ENCODE results near the gene SPATA19.
"Not testable (repeated sequence)": the region's sequence is repeated elsewhere in the genome, so short reads cannot be mapped to it uniquely, and the experiment has no call there.

The SPATA19 gene

GRCh38 chr11:133845413-133845812 lies at the start of gene SPATA19:
SPATA19 (minus strand) TSS chr11:133845513; CDS start chr11:133845446, 67 bp downstream.
- DNase-seq, result no peak

GRCh38 chr11:133895061-133895479 lies 49.8 kb upstream of the SPATA19 start:
- no peak for DNase-seq

GRCh38 chr11:133893381-133893780 lies 48.1 kb upstream of the SPATA19 start:
- DNase-seq, result no peak

- no peak for DNase-seq
These were observed 47.5 kb upstream of the SPATA19 start for GRCh38 chr11:133892584-133893380.

GRCh38 chr11:133892126-133892525 lies 46.8 kb upstream of the SPATA19 start:
- DNase-seq, result no peak

- DNase-seq, result no peak
These were observed 44.6 kb upstream of the SPATA19 start for GRCh38 chr11:133889893-133890292.

- no peak for DNase-seq
These were observed 43.9 kb upstream of the SPATA19 start for GRCh38 chr11:133889188-133889587.

GRCh38 chr11:133887692-133888332 lies 42.5 kb upstream of the SPATA19 start:
- no peak for DNase-seq

- DNase-seq, result no peak
These were observed 40.7 kb upstream of the SPATA19 start for GRCh38 chr11:133886029-133886428.

- DNase-seq, result no peak
These were observed 26.8 kb upstream of the SPATA19 start for GRCh38 chr11:133872160-133872559.

- no peak for DNase-seq
These were observed 22.1 kb upstream of the SPATA19 start for GRCh38 chr11:133867456-133867855.

- no peak for DNase-seq
These were observed 20.2 kb upstream of the SPATA19 start for GRCh38 chr11:133865466-133865865.

GRCh38 chr11:133864756-133865155 lies 19.4 kb upstream of the SPATA19 start:
- no peak for DNase-seq

GRCh38 chr11:133860151-133860550 lies 14.8 kb upstream of the SPATA19 start:
- no peak for DNase-seq

- not testable (repeated sequence) for DNase-seq
These were observed 9.1 kb upstream of the SPATA19 start for GRCh38 chr11:133854330-133854960.

- no peak for DNase-seq
These were observed 1.1 kb downstream of the SPATA19 start for GRCh38 chr11:133844217-133844616.

GRCh38 chr11:133843454-133843987 lies 1.8 kb downstream of the SPATA19 start:
- no peak for DNase-seq

GRCh38 chr11:133842730-133843129 lies 2.6 kb downstream of the SPATA19 start:
- DNase-seq, result no peak

- DNase-seq, result no peak
These were observed 3.3 kb downstream of the SPATA19 start for GRCh38 chr11:133842053-133842452.

GRCh38 chr11:133841279-133842043 lies 3.9 kb downstream of the SPATA19 start:
- DNase-seq, result no peak

GRCh38 chr11:133840479-133840941 lies 4.8 kb downstream of the SPATA19 start:
- no peak for DNase-seq

All from activated CD4-positive, alpha-beta T cell treated with anti-CD3 and anti-CD28 coated beads for 48 hours (primary cell).